RWPE2 (cell line): ENCODE data around the gene SLC8A1.

Source experiments
- ATAC-seq: fragments of 200-7000 bp; cut with Tn5 transposase; 3 replicates; pipeline ENCODE4 v1.9.1; 2021; ENCODE audit warnings: low read depth
- DNase-seq: peaks from one replicate; pipeline ENCODE4 v3.0.0-alpha.2; 2020; ENCODE audit warnings: low spot score
- H3K27ac ChIP-seq: fragments of 450-650 bp; 2 replicates; pipeline ENCODE4 v1.5.1; 2017; ENCODE audit warnings: mild to moderate bottlenecking; ENCODE audit not compliant: poor library complexity, severe bottlenecking
- H3K27me3 ChIP-seq: fragments of 250-450 bp; sonication (Bioruptor Pico); 2 replicates; pipeline ENCODE4 v1.5.1; 2021; ENCODE audit warnings: mild to moderate bottlenecking, moderate library complexity; ENCODE audit not compliant: insufficient read depth, poor library complexity, severe bottlenecking
- H3K36me3 ChIP-seq: fragments of 250-450 bp; sonication (Bioruptor Pico); 2 replicates; pipeline ENCODE4 v1.5.1; 2020; ENCODE audit warnings: low read depth, mild to moderate bottlenecking, moderate library complexity
- H3K4me1 ChIP-seq: fragments of 250-450 bp; sonication (Bioruptor Pico); 2 replicates; pipeline ENCODE4 v1.5.1; 2021; ENCODE audit warnings: mild to moderate bottlenecking, moderate library complexity; ENCODE audit not compliant: insufficient read depth, poor library complexity, severe bottlenecking
- H3K4me3 ChIP-seq: fragments of 250-450 bp; sonication (Bioruptor Pico); 2 replicates; pipeline ENCODE4 v1.5.1; 2021; ENCODE audit warnings: mild to moderate bottlenecking, moderate library complexity; ENCODE audit not compliant: severe bottlenecking
- H3K9me3 ChIP-seq: fragments of 250-450 bp; sonication (Bioruptor Pico); 2 replicates; pipeline ENCODE4 v1.5.1; 2021; ENCODE audit warnings: mild to moderate bottlenecking, moderate library complexity; ENCODE audit not compliant: severe bottlenecking
- TF ChIP-seq, protein P1 (sequence below): fragments of 450-650 bp; IDR thresholded peaks from one replicate; pipeline ENCODE4 v1.5.1; 2017; ENCODE audit warnings: mild to moderate bottlenecking, moderate library complexity; ENCODE audit not compliant: poor library complexity, severe bottlenecking

SLC8A1 gene

GRCh38 chr2:40168032-40168431, 283.9 kb downstream of the SLC8A1 start:
- H3K27ac ChIP-seq: no peak overlapping the region
- H3K4me3 ChIP-seq: no peak overlapping the region
- H3K9me3 ChIP-seq: no peaks in the 10 kb centered on the region
- ATAC-seq (no peak), DNase-seq (no peak)
- H3K27me3 ChIP-seq: no peaks in the 10 kb centered on the region
- no peaks in the 10 kb centered on the region for H3K36me3 ChIP-seq
- TF ChIP-seq, protein P1, sequence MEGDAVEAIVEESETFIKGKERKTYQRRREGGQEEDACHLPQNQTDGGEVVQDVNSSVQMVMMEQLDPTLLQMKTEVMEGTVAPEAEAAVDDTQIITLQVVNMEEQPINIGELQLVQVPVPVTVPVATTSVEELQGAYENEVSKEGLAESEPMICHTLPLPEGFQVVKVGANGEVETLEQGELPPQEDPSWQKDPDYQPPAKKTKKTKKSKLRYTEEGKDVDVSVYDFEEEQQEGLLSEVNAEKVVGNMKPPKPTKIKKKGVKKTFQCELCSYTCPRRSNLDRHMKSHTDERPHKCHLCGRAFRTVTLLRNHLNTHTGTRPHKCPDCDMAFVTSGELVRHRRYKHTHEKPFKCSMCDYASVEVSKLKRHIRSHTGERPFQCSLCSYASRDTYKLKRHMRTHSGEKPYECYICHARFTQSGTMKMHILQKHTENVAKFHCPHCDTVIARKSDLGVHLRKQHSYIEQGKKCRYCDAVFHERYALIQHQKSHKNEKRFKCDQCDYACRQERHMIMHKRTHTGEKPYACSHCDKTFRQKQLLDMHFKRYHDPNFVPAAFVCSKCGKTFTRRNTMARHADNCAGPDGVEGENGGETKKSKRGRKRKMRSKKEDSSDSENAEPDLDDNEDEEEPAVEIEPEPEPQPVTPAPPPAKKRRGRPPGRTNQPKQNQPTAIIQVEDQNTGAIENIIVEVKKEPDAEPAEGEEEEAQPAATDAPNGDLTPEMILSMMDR: no peak
- H3K4me1 ChIP-seq: no peaks in the 10 kb centered on the region

DNA sequence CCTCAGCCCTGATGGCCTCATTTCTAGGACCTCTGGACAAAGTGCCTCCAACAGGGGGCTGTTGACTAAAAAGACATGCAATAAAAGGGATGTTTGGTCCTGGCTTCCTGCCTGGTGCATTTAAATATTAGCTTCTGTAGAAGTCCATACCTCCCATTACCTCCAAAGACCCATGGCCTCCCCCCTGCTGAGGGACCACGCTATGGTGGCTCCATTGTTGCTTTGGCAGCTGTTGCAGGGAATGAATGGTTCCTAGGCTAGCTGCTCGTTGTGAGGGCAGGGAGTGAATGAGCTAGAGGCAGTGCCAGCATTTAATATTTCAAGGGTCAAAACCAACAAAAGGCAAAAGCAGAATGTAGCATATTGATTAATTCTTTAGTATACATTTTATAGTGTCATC, 285.9 kb downstream of the SLC8A1 start:
- Histone ChIP-seq H3K4me3 (no peak overlapping the region), H3K27me3 (no peaks in the 10 kb centered on the region), H3K27ac (no peak overlapping the region), H3K36me3 (no peaks in the 10 kb centered on the region), H3K9me3 (no peaks in the 10 kb centered on the region), H3K4me1 (no peaks in the 10 kb centered on the region)
- ATAC-seq (no peak), DNase-seq (no peak)
- TF ChIP-seq, protein P1: no peak

- DNase-seq: no peak
- ATAC-seq: no peak
- H3K27ac ChIP-seq: no peak overlapping the region
- no peaks in the 10 kb centered on the region for H3K27me3 ChIP-seq
- H3K4me3 ChIP-seq: no peak overlapping the region
- H3K36me3 ChIP-seq: no peaks in the 10 kb centered on the region
- H3K4me1 ChIP-seq: no peaks in the 10 kb centered on the region
- no peaks in the 10 kb centered on the region for H3K9me3 ChIP-seq
- TF ChIP-seq, protein P1: no peak
Measured at GRCh38 chr2:40165509-40165844, 286.4 kb downstream of the SLC8A1 start.

- Histone ChIP-seq H3K9me3 (no peaks in the 10 kb centered on the region), H3K4me1 (no peaks in the 10 kb centered on the region), H3K36me3 (no peaks in the 10 kb centered on the region), H3K4me3 (no peak overlapping the region), H3K27ac (no peak overlapping the region), H3K27me3 (no peaks in the 10 kb centered on the region)
- TF ChIP-seq, protein P1: no peak
- DNase-seq (no peak), ATAC-seq (no peak)
Measured at GRCh38 chr2:40164736-40165508, 287.0 kb downstream of the SLC8A1 start.

DNA sequence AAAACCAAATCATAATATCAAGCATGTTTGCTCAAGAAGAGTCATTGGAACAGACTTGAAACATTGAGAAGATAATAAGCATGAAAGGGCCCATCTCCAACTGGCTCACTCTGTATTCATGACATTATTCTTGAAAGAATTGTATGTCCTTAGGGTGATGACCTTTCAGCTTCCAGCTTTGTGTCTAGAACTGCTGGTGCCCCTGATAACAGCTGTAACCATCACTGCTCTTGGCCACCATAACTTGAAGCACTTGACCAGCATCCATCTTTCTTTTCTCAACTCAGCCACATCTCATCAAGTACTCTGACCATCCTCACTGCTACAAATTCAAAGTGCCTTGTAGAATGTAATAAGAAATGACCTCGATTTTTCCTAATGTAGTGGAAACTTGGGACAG, 289.9 kb downstream of the SLC8A1 start:
- Histone ChIP-seq H3K27ac (no peak overlapping the region), H3K27me3 (no peaks in the 10 kb centered on the region), H3K4me3 (no peak overlapping the region), H3K36me3 (no peaks in the 10 kb centered on the region), H3K4me1 (no peaks in the 10 kb centered on the region), H3K9me3 (no peaks in the 10 kb centered on the region)
- DNase-seq (no peak), ATAC-seq (no peak)
- TF ChIP-seq, protein P1: no peak
